Tibial nerve (tissue), 3 donors: ENCODE measurements around the gene RAB30.

Experiments
- CTCF ChIP-seq, 5 experiments: fragments of 200-600 bp in 3 of 5; fragments of 450-650 bp in 2 of 5; sonication (generic) in 3 of 5; IDR thresholded peaks; one replicate each; pipeline ENCODE4 v1.5.1; 2016 to 2019; ENCODE audit warnings: antibody characterized with exemption in 5 of 5, mild to moderate bottlenecking in 3 of 5, moderate library complexity in 2 of 5
- POLR2A ChIP-seq, 2 donors: fragments of 450-650 bp; IDR thresholded peaks; one replicate each; pipeline ENCODE4 v1.6.1; 2017; ENCODE audit warnings: antibody characterized with exemption in 2 of 2, mild to moderate bottlenecking in 2 of 2, moderate library complexity in 2 of 2

DNA sequence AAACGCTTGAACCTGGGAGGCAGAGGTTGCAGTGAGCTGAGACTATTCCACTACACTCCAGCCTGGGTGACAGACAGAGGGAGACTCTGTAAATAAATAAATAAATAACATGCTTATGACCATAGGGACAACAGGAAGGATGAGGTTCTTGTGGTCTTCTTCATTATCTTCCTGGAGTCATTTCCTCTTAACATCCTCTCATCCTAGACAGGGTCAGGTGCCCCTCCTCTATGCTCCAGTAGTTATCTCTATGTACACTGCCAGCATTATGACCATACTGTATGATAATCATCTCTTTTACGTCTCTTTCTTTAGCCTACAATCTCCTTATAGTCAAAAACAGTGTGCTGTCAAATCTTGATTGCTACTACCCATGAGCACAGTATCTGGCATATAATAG, 17.7 kb downstream of the RAB30 start:
- TF ChIP-seq CTCF (IDR thresholded peaks at IDR 0.05) (no peak), POLR2A (IDR thresholded peaks at IDR 0.05) (no peak)
